NB4 (cell line): ENCODE measurements around the gene LRIG1.

Experiments used
- POLR2A ChIP-seq: IDR thresholded peaks from 2 replicates; pipeline ENCODE4 v1.6.1; 2011; ENCODE audit warnings: mild to moderate bottlenecking; ENCODE audit not compliant: insufficient read length; ENCODE audit errors: extremely low read depth
- TF ChIP-seq, protein P1 (sequence below): IDR thresholded peaks from one replicate; pipeline ENCODE4 v1.5.1; 2012; ENCODE audit warnings: low read depth, low read length

- TF ChIP-seq POLR2A, result no peak
- TF ChIP-seq, protein P1, sequence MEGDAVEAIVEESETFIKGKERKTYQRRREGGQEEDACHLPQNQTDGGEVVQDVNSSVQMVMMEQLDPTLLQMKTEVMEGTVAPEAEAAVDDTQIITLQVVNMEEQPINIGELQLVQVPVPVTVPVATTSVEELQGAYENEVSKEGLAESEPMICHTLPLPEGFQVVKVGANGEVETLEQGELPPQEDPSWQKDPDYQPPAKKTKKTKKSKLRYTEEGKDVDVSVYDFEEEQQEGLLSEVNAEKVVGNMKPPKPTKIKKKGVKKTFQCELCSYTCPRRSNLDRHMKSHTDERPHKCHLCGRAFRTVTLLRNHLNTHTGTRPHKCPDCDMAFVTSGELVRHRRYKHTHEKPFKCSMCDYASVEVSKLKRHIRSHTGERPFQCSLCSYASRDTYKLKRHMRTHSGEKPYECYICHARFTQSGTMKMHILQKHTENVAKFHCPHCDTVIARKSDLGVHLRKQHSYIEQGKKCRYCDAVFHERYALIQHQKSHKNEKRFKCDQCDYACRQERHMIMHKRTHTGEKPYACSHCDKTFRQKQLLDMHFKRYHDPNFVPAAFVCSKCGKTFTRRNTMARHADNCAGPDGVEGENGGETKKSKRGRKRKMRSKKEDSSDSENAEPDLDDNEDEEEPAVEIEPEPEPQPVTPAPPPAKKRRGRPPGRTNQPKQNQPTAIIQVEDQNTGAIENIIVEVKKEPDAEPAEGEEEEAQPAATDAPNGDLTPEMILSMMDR, result no peak
Measured at GRCh38 chr3:66394019-66394752, 106.6 kb downstream of the LRIG1 start.
